Measurements from ENCODE around the gene RYR3. TPM values are rescaled to one million over a fixed set of nuclear protein-coding genes. Genes with fewer than 3 reads are reported as not detected.

The RYR3 gene
- total and polyA plus RNA-seq, 5 experiments from 2014 or later, result 0.17 to 0.22 TPM; not detected in 3

DNA sequence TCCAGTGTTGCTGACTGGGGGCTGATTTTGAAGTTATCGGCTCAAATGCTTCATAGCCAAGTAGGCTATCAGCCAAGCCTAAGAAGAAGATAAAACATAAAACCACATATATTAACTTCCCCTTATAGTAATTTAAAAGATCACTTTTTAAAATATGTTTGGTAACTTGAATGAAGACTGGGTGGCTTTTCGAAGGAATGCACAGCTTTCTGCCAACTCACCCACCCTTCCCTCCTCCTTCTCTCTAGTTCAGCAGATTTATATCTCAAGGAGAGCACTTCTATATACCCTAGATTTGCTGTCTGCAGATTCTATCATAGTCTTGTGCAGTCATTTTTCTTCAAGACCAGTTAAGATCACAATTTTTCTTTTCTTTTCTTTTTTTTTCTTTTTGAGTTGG, 468.1 kb downstream of the RYR3 start:
- H3K27ac Mint-ChIP-seq, result no peak overlapping the region
- no peak overlapping the region for H3K4me3 Mint-ChIP-seq
- ATAC-seq (no peak), DNase-seq (no peak)
- POLR2A ChIA-PET, result no interaction called here
- no peaks in the 10 kb centered on the region for H3K4me1 Mint-ChIP-seq
- no peaks in the 10 kb centered on the region for H3K9me3 Mint-ChIP-seq
- peaks cover 2 to 24% (median 7%) of the 10 kb centered on the region in 5 donors for H3K27me3 Mint-ChIP-seq
- no peaks in the 10 kb centered on the region for H3K36me3 Mint-ChIP-seq

GRCh38 chr15:33780011-33780768, 469.4 kb downstream of the RYR3 start:
- Mint-ChIP-seq H3K4me1 (no peaks in the 10 kb centered on the region), H3K9me3 (no peaks in the 10 kb centered on the region), H3K36me3 (no peaks in the 10 kb centered on the region), H3K27ac (no peak overlapping the region), H3K27me3 (peaks cover 2 to 21% (median 7%) of the 10 kb centered on the region in 5 donors), H3K4me3 (no peak overlapping the region)
- no peak for DNase-seq
- POLR2A ChIA-PET, result no interaction called here
- no peak for ATAC-seq

GRCh38 chr15:33782966-33783365, 472.2 kb downstream of the RYR3 start:
- Mint-ChIP-seq H3K9me3 (no peaks in the 10 kb centered on the region), H3K27ac (no peak overlapping the region), H3K4me1 (no peaks in the 10 kb centered on the region), H3K4me3 (no peak overlapping the region), H3K36me3 (no peaks in the 10 kb centered on the region), H3K27me3 (peaks cover 0 to 8% (median 3%) of the 10 kb centered on the region in 5 donors)
- POLR2A ChIA-PET, result no interaction called here
- DNase-seq (no peak), ATAC-seq (no peak)

- POLR2A ChIA-PET, result no interaction called here
- Mint-ChIP-seq H3K4me1 (peaks cover 0 to 8% (median 5%) of the 10 kb centered on the region in 4 donors), H3K27me3 (peaks cover 0 to 7% (median 4%) of the 10 kb centered on the region in 5 donors), H3K9me3 (no peaks in the 10 kb centered on the region), H3K27ac (no peak overlapping the region), H3K36me3 (no peaks in the 10 kb centered on the region), H3K4me3 (no peak overlapping the region)
- ATAC-seq (no peak), DNase-seq (no peak)
These were observed 474.6 kb downstream of the RYR3 start for GRCh38 chr15:33785366-33785765.

- Mint-ChIP-seq H3K27me3 (peaks cover 0 to 6% (median 4%) of the 10 kb centered on the region in 5 donors), H3K4me3 (peak overlapping the region in 2 of 10 donors; percentile 17 to 46), H3K27ac (peak overlapping the region in 1 of 10 donors; percentile 12), H3K9me3 (no peaks in the 10 kb centered on the region), H3K4me1 (peaks cover 0 to 8% (median 5%) of the 10 kb centered on the region in 4 donors), H3K36me3 (no peaks in the 10 kb centered on the region)
- ATAC-seq (no peak), DNase-seq (no peak)
- POLR2A ChIA-PET, result no interaction called here
These were observed 478.3 kb downstream of the RYR3 start for GRCh38 chr15:33788906-33789540.

DNA sequence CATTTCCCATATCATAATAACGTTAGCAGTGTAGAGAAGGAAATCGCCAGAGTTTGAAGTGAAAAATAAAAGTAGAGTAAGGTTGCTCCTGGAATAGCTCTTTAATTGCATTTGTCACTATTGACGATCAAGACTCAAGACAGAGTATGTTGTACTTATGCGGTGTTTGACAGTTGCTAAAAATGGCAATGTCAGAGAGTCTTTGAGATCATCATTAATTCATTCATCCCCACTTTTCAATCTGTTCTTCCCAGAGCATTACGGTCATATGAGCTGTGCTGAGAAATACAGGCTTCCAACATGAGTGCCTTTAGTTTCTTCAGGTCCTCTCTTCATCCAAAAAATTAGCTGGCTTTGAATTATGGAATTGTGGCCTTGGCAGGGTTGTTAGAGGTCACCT, 483.7 kb downstream of the RYR3 start:
- ATAC-seq, result no peak
- Mint-ChIP-seq H3K27me3 (peaks cover 0 to 8% (median 7%) of the 10 kb centered on the region in 5 donors), H3K4me1 (peaks cover 0 to 2% (median 0%) of the 10 kb centered on the region in 4 donors), H3K27ac (no peak overlapping the region), H3K9me3 (no peaks in the 10 kb centered on the region), H3K4me3 (no peak overlapping the region), H3K36me3 (no peaks in the 10 kb centered on the region)
- POLR2A ChIA-PET, result no interaction called here
- no peak for DNase-seq

DNA sequence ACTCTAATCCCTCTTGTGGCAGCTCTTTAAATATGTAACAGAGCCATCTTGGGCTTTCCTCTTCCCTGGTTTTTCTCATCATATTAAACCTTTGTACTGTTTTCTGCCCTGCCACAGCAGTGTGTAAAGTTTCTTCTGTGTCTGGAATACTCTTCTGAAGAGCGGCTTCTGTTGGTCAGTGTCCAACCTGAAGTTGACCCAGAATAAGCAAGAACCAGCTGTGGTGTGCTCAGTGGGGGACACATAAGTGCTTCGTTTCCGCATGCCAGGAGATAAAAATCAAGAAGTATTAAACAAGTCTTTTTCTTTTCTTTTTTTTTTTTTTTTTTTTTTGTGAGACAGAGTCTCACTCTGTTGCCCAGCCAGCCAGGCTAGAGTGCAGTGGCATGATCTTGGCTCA, 484.3 kb downstream of the RYR3 start:
- POLR2A ChIA-PET, result no interaction called here
- H3K36me3 Mint-ChIP-seq, result no peaks in the 10 kb centered on the region
- H3K4me1 Mint-ChIP-seq, result peaks cover 0 to 2% (median 0%) of the 10 kb centered on the region in 4 donors
- H3K9me3 Mint-ChIP-seq, result no peaks in the 10 kb centered on the region
- ATAC-seq (no peak), DNase-seq (no peak)
- H3K27ac Mint-ChIP-seq, result no peak overlapping the region
- no peak overlapping the region for H3K4me3 Mint-ChIP-seq
- H3K27me3 Mint-ChIP-seq, result peaks cover 0 to 10% (median 7%) of the 10 kb centered on the region in 5 donors

GRCh38 chr15:33797651-33798050, 486.9 kb downstream of the RYR3 start:
- H3K36me3 Mint-ChIP-seq, result no peaks in the 10 kb centered on the region
- no peak overlapping the region for H3K4me3 Mint-ChIP-seq
- H3K9me3 Mint-ChIP-seq, result no peaks in the 10 kb centered on the region
- POLR2A ChIA-PET, result no interaction called here
- ATAC-seq (no peak), DNase-seq (no peak)
- H3K4me1 Mint-ChIP-seq, result peaks cover 0 to 2% (median 0%) of the 10 kb centered on the region in 4 donors
- H3K27me3 Mint-ChIP-seq, result peaks cover 0 to 11% (median 7%) of the 10 kb centered on the region in 5 donors
- no peak overlapping the region for H3K27ac Mint-ChIP-seq

- Mint-ChIP-seq H3K27ac (no peak overlapping the region), H3K36me3 (no peaks in the 10 kb centered on the region), H3K9me3 (peaks cover 0 to 3% (median 0%) of the 10 kb centered on the region in 9 donors), H3K4me1 (peaks cover 0 to 2% (median 0%) of the 10 kb centered on the region in 4 donors), H3K27me3 (peaks cover 0 to 16% (median 8%) of the 10 kb centered on the region in 5 donors), H3K4me3 (no peak overlapping the region)
- POLR2A ChIA-PET, result no interaction called here
- no peak for DNase-seq
- ATAC-seq, result no peak
These were observed 491.2 kb downstream of the RYR3 start for GRCh38 chr15:33801954-33802353.

DNA sequence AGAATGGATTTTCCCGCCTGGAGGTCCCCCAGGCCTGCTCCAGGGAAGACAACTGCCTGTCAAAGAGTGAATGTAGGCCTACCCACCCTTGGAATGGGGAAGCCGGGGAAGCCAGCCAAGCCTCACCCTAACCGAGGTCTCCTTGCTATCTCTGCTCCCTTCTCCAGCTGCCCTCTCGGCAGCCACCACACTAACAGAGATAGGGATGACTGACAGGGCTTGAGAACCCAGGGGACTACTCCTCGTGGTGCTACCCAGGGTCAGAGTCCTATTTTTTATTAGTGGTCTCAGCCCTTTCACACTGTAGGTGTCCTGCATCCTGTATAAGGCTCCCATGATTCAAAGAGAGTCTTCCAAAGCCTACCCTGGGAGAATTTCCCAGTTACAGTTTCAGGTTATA, 496.9 kb downstream of the RYR3 start:
- POLR2A ChIA-PET, result no interaction called here
- H3K27ac Mint-ChIP-seq, result no peak overlapping the region

GRCh38 chr15:33808720-33809457, 498.1 kb downstream of the RYR3 start:
- POLR2A ChIA-PET, result no interaction called here
- Mint-ChIP-seq H3K4me1 (no peaks in the 10 kb centered on the region), H3K9me3 (peaks cover 0 to 2% (median 0%) of the 10 kb centered on the region in 9 donors)

More for the DNA sequence above, 496.9 kb downstream of the RYR3 start:
- H3K36me3 Mint-ChIP-seq, result no peaks in the 10 kb centered on the region
- ATAC-seq (no peak), DNase-seq (no peak)
- peaks cover 7 to 48% (median 22%) of the 10 kb centered on the region in 5 donors for H3K27me3 Mint-ChIP-seq
- H3K4me3 Mint-ChIP-seq, result no peak overlapping the region
- H3K4me1 Mint-ChIP-seq, result no peaks in the 10 kb centered on the region
- peaks cover 0 to 3% (median 0%) of the 10 kb centered on the region in 9 donors for H3K9me3 Mint-ChIP-seq

DNA sequence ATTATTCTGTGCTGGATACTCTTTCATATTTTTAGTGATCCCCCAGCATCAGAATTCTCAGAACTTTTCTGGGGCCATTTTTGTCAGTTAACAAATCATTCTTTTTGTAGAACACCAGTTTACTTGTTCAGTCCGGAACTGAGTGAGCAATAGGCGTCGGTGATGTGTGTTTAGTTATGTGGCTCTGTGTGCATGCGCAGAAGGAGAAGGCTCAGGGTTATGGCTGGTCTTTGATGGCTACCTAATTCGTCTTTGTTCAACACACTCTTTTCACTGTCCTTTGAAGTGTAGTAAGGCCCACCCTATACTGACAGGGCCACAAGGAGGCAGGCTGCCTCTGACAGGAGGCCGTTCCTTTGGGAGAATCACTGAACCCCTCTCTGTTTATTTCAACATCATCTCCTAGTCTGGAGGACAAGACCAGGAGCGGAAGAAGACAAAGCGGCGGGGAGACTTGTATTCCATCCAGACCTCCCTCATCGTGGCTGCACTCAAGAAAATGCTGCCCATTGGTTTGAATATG, 499.4 kb downstream of the RYR3 start:
- no peaks in the 10 kb centered on the region for H3K4me1 Mint-ChIP-seq
- peaks cover 7 to 48% (median 22%) of the 10 kb centered on the region in 5 donors for H3K27me3 Mint-ChIP-seq
- H3K27ac Mint-ChIP-seq, result no peak overlapping the region
- DNase-seq (no peak), ATAC-seq (no peak)
- H3K9me3 Mint-ChIP-seq, result peaks cover 0 to 2% (median 0%) of the 10 kb centered on the region in 9 donors
- POLR2A ChIA-PET, result no interaction called here
- H3K4me3 Mint-ChIP-seq, result no peak overlapping the region
- peaks cover 0 to 2% (median 0%) of the 10 kb centered on the region in 3 donors for H3K36me3 Mint-ChIP-seq

More at GRCh38 chr15:33808720-33809457, 498.1 kb downstream of the RYR3 start:
- DNase-seq, result no peak
- no peak for ATAC-seq
- H3K27me3 Mint-ChIP-seq, result peaks cover 7 to 48% (median 22%) of the 10 kb centered on the region in 5 donors
- peaks cover 0 to 2% (median 0%) of the 10 kb centered on the region in 3 donors for H3K36me3 Mint-ChIP-seq
- H3K4me3 Mint-ChIP-seq, result no peak overlapping the region
- H3K27ac Mint-ChIP-seq, result peak overlapping the region in 1 of 10 donors; percentile 60
